ACC112 (cell line): ENCODE measurements around the gene KRTAP10-7.
"Not testable (repeated sequence)": the region's sequence is repeated elsewhere in the genome, so short reads cannot be mapped to it uniquely, and the experiment has no call there.

Source experiments
- H2AFZ ChIP-seq: fragments of 200-600 bp; sonication (generic); one replicate; pipeline ENCODE4 v1.6.0; 2017; ENCODE audit warnings: antibody characterized with exemption, low read length; ENCODE audit not compliant: unreplicated experiment
- H3K27ac ChIP-seq: fragments of 200-600 bp; sonication (generic); 2 replicates; pipeline ENCODE4 v1.5.1; 2014; ENCODE audit warnings: low read depth, mild to moderate bottlenecking, antibody characterized with exemption, low read length, moderate library complexity
- H3K27me3 ChIP-seq: fragments of 200-600 bp; sonication (generic); 2 replicates; pipeline ENCODE4 v1.6.1; 2014; ENCODE audit warnings: mild to moderate bottlenecking, antibody characterized with exemption, low read length, moderate library complexity, mixed read lengths; ENCODE audit not compliant: insufficient read depth
- H3K36me3 ChIP-seq: fragments of 200-600 bp; sonication (generic); 2 replicates; pipeline ENCODE4 v1.6.1; 2016; ENCODE audit warnings: mild to moderate bottlenecking, antibody characterized with exemption, low read length, moderate library complexity, mixed read lengths; ENCODE audit not compliant: insufficient read depth
- H3K4me1 ChIP-seq: fragments of 200-600 bp; sonication (generic); one replicate; pipeline ENCODE4 v1.6.1; 2016; ENCODE audit warnings: low read length, mixed read lengths; ENCODE audit not compliant: insufficient read depth, unreplicated experiment, control insufficient read depth
- H3K4me3 ChIP-seq: fragments of 200-600 bp; sonication (generic); 2 replicates; pipeline ENCODE4 v1.5.1; 2014; ENCODE audit warnings: mild to moderate bottlenecking, low read depth, low read length
- H3K79me2 ChIP-seq: fragments of 200-600 bp; sonication (generic); one replicate; pipeline ENCODE4 v1.6.0; 2016; ENCODE audit warnings: low read length; ENCODE audit not compliant: control insufficient read depth, unreplicated experiment, insufficient read depth

The KRTAP10-7 gene

GRCh38 chr21:44638506-44639330 is 38.3 kb downstream of the KRTAP10-7 start:
- not testable (repeated sequence) for H3K4me3 ChIP-seq, H3K4me1 ChIP-seq, H3K27ac ChIP-seq, H3K27me3 ChIP-seq, H3K36me3 ChIP-seq, H2AFZ ChIP-seq, H3K79me2 ChIP-seq

GRCh38 chr21:44639331-44639655 is 38.9 kb downstream of the KRTAP10-7 start:
- H3K36me3 ChIP-seq: no peaks in the 10 kb centered on the region
- H3K27me3 ChIP-seq: no peaks in the 10 kb centered on the region; the same call in 1 of the 2 replicates
- H3K79me2 ChIP-seq: no peaks in the 10 kb centered on the region
- no peak overlapping the region for H2AFZ ChIP-seq
- no peak overlapping the region for H3K27ac ChIP-seq
- no peaks in the 10 kb centered on the region for H3K4me1 ChIP-seq
- H3K4me3 ChIP-seq: no peak overlapping the region

GRCh38 chr21:44640761-44641160 is 40.4 kb downstream of the KRTAP10-7 start:
- Histone ChIP-seq H2AFZ (no peak overlapping the region), H3K4me1 (no peaks in the 10 kb centered on the region), H3K4me3 (no peak overlapping the region), H3K27ac (no peak overlapping the region), H3K36me3 (no peaks in the 10 kb centered on the region), H3K79me2 (no peaks in the 10 kb centered on the region), H3K27me3 (no peaks in the 10 kb centered on the region; the same call in 1 of the 2 replicates)

GRCh38 chr21:44643741-44644310 is 43.4 kb downstream of the KRTAP10-7 start:
- Histone ChIP-seq H3K79me2 (no peaks in the 10 kb centered on the region), H2AFZ (no peak overlapping the region), H3K27me3 (peaks cover 19% of the 10 kb centered on the region), H3K4me1 (no peaks in the 10 kb centered on the region), H3K27ac (no peak overlapping the region), H3K36me3 (no peaks in the 10 kb centered on the region), H3K4me3 (no peak overlapping the region)

- Histone ChIP-seq H3K79me2 (no peaks in the 10 kb centered on the region), H3K27ac (no peak overlapping the region), H2AFZ (no peak overlapping the region), H3K36me3 (no peaks in the 10 kb centered on the region), H3K27me3 (peaks cover 19% of the 10 kb centered on the region), H3K4me3 (no peak overlapping the region), H3K4me1 (no peaks in the 10 kb centered on the region)
These were observed 44.5 kb downstream of the KRTAP10-7 start for GRCh38 chr21:44644878-44645277.

GRCh38 chr21:44646366-44647221 is 46.2 kb downstream of the KRTAP10-7 start, which contains the start of gene KRTAP10-11:
Gene KRTAP10-11, plus strand, starts transcription at chr21:44646414. Its CDS starts 45 bp downstream, at chr21:44646459.
- not testable (repeated sequence) for H2AFZ ChIP-seq, H3K4me1 ChIP-seq, H3K4me3 ChIP-seq, H3K79me2 ChIP-seq, H3K27ac ChIP-seq, H3K36me3 ChIP-seq
- H3K27me3 ChIP-seq: peaks cover 24% of the 10 kb centered on the region

GRCh38 chr21:44647222-44647552 is 46.8 kb downstream of the KRTAP10-7 start:
- H3K27ac ChIP-seq: no peak overlapping the region
- H3K36me3 ChIP-seq: no peaks in the 10 kb centered on the region
- peaks cover 24% of the 10 kb centered on the region for H3K27me3 ChIP-seq
- no peaks in the 10 kb centered on the region for H3K79me2 ChIP-seq
- H2AFZ ChIP-seq: no peak overlapping the region
- no peaks in the 10 kb centered on the region for H3K4me1 ChIP-seq
- no peak overlapping the region for H3K4me3 ChIP-seq

GRCh38 chr21:44648557-44649311 is 48.3 kb downstream of the KRTAP10-7 start:
- H3K4me1 ChIP-seq: no peaks in the 10 kb centered on the region
- peaks cover 28% of the 10 kb centered on the region for H3K27me3 ChIP-seq
- H3K4me3 ChIP-seq: no peak overlapping the region
- H2AFZ ChIP-seq: no peak overlapping the region
- H3K79me2 ChIP-seq: no peaks in the 10 kb centered on the region
- H3K36me3 ChIP-seq: no peaks in the 10 kb centered on the region
- H3K27ac ChIP-seq: no peak overlapping the region

GRCh38 chr21:44649521-44650100 is 49.2 kb downstream of the KRTAP10-7 start:
- H3K79me2 ChIP-seq: no peaks in the 10 kb centered on the region
- no peak overlapping the region for H3K4me3 ChIP-seq
- no peak overlapping the region for H3K27ac ChIP-seq
- no peaks in the 10 kb centered on the region for H3K4me1 ChIP-seq
- H3K36me3 ChIP-seq: no peaks in the 10 kb centered on the region
- H3K27me3 ChIP-seq: peaks cover 28% of the 10 kb centered on the region
- no peak overlapping the region for H2AFZ ChIP-seq
